ENCODE data around the gene SAT2. TPM values are rescaled to one million over a fixed set of nuclear protein-coding genes. Genes with fewer than 3 reads are reported as not detected.

SAT2 gene
- total and polyA plus RNA-seq, 2 experiments from 2014 or later, result 56.7 to 69.4 TPM

DNA sequence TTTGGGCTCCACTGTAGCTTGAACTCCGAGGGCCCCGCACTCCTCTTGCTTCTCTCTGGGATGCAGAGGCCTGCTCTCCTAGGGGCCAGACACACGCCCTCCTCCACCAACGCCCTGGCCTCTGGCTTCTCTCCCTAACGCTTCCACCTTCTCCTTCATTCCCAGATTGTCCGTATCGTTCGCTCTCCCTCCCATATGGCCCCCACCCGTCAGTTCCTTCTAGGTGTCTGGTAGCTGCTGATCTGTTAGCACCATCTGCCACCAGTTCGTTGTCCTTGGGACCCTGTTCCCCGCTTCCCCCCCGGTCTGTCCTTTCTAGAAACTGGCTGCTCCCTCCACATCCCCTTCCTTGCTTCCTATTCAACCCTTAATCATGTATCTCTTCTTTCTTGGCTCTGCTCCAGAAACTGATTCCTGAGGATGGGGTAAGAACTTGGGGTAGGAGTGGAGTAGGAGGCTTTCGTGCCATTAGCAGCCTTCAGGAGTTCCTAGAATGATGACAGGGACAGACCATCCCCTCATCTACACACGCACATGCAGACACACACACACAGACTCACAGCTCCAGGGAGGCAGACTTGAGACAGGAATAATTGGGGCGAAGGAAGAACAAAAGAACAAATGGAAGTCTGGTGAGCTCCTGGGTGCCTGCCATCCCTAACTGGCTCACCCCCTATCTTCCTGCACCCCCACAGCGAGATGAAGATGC, 27.4 kb upstream of the SAT2 start:
- Histone ChIP-seq H3K27ac (ENCODE audit: low read depth) (no peak overlapping the region), H4K20me1 (replicated peaks; ENCODE audit: insufficient read depth) (no peaks in the 10 kb centered on the region), H3K4me2 (no peak overlapping the region), H3K27me3 (ENCODE audit: insufficient read depth) (peaks cover 22% of the 10 kb centered on the region), H3K79me2 (replicated peaks; ENCODE audit: insufficient read depth) (no peaks in the 10 kb centered on the region), H3K4me3 (no peak overlapping the region), H3K9me2 (ENCODE audit: insufficient read depth) (no peaks in the 10 kb centered on the region; the same call in 1 of the 2 replicates), H3F3A (replicated peaks; ENCODE audit: low read depth) (peaks cover 12% of the 10 kb centered on the region), H3K4me1 (ENCODE audit: insufficient read depth) (peaks cover 27% of the 10 kb centered on the region), H3K36me3 (ENCODE audit: insufficient read depth) (no peaks in the 10 kb centered on the region), H2AFZ (no peak overlapping the region)
- Mint-ChIP-seq H3K27ac (no peak overlapping the region), H3K4me1 (peaks cover 47% of the 10 kb centered on the region), H3K27me3 (ENCODE audit: insufficient read depth, low read depth, poor library complexity) (peaks cover 34% of the 10 kb centered on the region), H3K9me3 (peaks cover 2% of the 10 kb centered on the region; the same call in 2 of the 3 replicates), H3K4me3 (no peak overlapping the region; the same call in 2 of the 3 replicates), H3K36me3 (ENCODE audit: low read depth) (peaks cover 34% of the 10 kb centered on the region)
- ATAC-seq (no peak), DNase-seq (ENCODE audit: low spot score) (no peak)
- TF ChIP-seq POLR2AphosphoS5 (IDR thresholded peaks at IDR 0.05; ENCODE audit: low read depth), result no peak

DNA sequence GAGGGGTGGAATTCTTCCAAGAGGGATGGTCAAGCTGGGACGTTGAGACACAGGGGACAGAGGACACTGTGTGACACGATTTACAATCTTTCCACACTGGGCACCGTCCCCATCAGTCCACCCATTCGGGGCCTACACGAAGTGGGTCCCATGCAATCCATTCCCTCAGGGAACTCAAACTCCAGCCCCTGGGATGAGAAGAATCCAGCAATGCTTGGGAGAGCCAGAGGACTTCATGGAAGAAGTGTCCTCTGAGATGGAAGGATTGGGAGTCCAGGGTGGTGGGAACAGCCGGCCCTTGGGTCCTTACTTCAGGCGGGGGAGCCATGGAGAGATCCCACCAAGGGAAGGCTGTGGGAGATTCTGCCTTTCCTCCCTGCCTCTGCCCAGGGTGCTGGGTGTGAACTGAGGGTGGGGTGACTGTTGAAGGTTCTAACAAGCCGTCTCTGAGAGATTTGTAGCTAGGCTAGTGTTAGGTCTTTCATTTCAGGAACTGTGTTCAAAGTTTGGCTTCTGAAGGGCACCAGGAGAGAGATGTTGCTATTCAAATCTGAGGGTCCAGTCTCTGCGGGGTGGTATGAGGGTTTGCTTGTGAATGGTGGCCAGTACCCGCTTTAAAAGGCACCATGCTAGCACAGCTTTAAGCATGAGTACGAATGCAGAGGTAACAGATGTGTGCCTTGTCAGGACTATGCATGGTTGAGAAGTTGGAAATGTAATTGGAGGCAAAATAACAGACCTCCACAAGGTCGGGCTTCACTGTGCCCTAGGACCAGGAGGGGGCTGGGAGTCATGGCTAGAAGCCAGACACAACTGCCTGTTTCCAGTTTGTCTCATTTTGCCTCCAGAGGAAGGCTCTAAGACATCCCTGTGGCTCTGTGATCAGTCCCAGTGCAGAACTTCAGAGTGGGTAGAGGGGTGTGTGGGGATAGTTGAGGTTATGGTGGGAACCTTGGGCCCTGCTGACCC, 25.1 kb upstream of the SAT2 start:
- H4K20me1 ChIP-seq (replicated peaks; ENCODE audit: insufficient read depth), result no peaks in the 10 kb centered on the region
- H3K27ac ChIP-seq (ENCODE audit: low read depth), result no peak overlapping the region
- TF ChIP-seq STAT1 (IDR thresholded peaks at IDR 0.05; ENCODE audit: unreplicated experiment) (no peak), POLR2AphosphoS5 (IDR thresholded peaks at IDR 0.05; ENCODE audit: low read depth) (no peak), CREB1 (CRISPR knock-in tag; IDR thresholded peaks at IDR 0.05; ENCODE audit: low read depth) (no peak), EZH2phosphoT487 (IDR thresholded peaks at IDR 0.05; ENCODE audit: unreplicated experiment) (no peak), ZNF331 (CRISPR knock-in tag; IDR thresholded peaks at IDR 0.05; ENCODE audit: low read depth) (no peak), JUNB (IDR thresholded peaks at IDR 0.05; ENCODE audit: unreplicated experiment) (no peak), EZH2 (IDR thresholded peaks at IDR 0.05; ENCODE audit: low read depth, unreplicated experiment) (no peak)
- TF ChIP-seq, protein P1, sequence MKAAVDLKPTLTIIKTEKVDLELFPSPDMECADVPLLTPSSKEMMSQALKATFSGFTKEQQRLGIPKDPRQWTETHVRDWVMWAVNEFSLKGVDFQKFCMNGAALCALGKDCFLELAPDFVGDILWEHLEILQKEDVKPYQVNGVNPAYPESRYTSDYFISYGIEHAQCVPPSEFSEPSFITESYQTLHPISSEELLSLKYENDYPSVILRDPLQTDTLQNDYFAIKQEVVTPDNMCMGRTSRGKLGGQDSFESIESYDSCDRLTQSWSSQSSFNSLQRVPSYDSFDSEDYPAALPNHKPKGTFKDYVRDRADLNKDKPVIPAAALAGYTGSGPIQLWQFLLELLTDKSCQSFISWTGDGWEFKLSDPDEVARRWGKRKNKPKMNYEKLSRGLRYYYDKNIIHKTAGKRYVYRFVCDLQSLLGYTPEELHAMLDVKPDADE (IDR thresholded peaks at IDR 0.05), result no peak
- TF ChIP-seq, protein P2, sequence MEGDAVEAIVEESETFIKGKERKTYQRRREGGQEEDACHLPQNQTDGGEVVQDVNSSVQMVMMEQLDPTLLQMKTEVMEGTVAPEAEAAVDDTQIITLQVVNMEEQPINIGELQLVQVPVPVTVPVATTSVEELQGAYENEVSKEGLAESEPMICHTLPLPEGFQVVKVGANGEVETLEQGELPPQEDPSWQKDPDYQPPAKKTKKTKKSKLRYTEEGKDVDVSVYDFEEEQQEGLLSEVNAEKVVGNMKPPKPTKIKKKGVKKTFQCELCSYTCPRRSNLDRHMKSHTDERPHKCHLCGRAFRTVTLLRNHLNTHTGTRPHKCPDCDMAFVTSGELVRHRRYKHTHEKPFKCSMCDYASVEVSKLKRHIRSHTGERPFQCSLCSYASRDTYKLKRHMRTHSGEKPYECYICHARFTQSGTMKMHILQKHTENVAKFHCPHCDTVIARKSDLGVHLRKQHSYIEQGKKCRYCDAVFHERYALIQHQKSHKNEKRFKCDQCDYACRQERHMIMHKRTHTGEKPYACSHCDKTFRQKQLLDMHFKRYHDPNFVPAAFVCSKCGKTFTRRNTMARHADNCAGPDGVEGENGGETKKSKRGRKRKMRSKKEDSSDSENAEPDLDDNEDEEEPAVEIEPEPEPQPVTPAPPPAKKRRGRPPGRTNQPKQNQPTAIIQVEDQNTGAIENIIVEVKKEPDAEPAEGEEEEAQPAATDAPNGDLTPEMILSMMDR (conservative IDR thresholded peaks at IDR 0.05; ENCODE audit: low read depth in 2 of 2), result no peak
- H3K4me3 Mint-ChIP-seq, result peak overlapping the region; percentile 79
- H3K27me3 ChIP-seq (ENCODE audit: insufficient read depth), result peaks cover 31% of the 10 kb centered on the region
- ATAC-seq (no peak), DNase-seq (ENCODE audit: low spot score) (no peak)
- H3K4me2 ChIP-seq, result peak overlapping the region; percentile 99
- H3K9me2 ChIP-seq (ENCODE audit: insufficient read depth), result no peaks in the 10 kb centered on the region; the same call in 1 of the 2 replicates
- peaks cover 30% of the 10 kb centered on the region for H3K36me3 Mint-ChIP-seq (ENCODE audit: low read depth)
- no peak overlapping the region for H3K27ac Mint-ChIP-seq
- H3K4me1 ChIP-seq (ENCODE audit: insufficient read depth), result peaks cover 23% of the 10 kb centered on the region
- H3K4me1 Mint-ChIP-seq, result peaks cover 42% of the 10 kb centered on the region
- no peaks in the 10 kb centered on the region; the same call in 2 of the 3 replicates for H3K9me3 Mint-ChIP-seq
- H2AFZ ChIP-seq, result no peak overlapping the region
- H3K79me2 ChIP-seq (replicated peaks; ENCODE audit: insufficient read depth), result no peaks in the 10 kb centered on the region
- H3K36me3 ChIP-seq (ENCODE audit: insufficient read depth), result no peaks in the 10 kb centered on the region
- peak overlapping the region; percentile 90 for H3K4me3 ChIP-seq
- H3F3A ChIP-seq (replicated peaks; ENCODE audit: low read depth), result peaks cover 9% of the 10 kb centered on the region
- H3K27me3 Mint-ChIP-seq (ENCODE audit: insufficient read depth, low read depth, poor library complexity), result peaks cover 41% of the 10 kb centered on the region

Data from GM23338 (cell line).